IPS-18c (cell line): ENCODE results near the gene ABCA4.

Experiments used
- H3K4me3 ChIP-seq: 2 replicates; pipeline ENCODE4 v1.7.0; 2013; ENCODE audit warnings: low read depth, mild to moderate bottlenecking, low read length, moderate library complexity; ENCODE audit not compliant: insufficient read depth
- H3K9me3 ChIP-seq: one replicate; pipeline ENCODE4 v1.6.1; 2013; ENCODE audit warnings: mild to moderate bottlenecking, low read length, moderate library complexity; ENCODE audit not compliant: control insufficient read depth, insufficient read depth

Gene ABCA4

GRCh38 chr1:94096797-94097549 is 24.0 kb downstream of the ABCA4 start:
- Histone ChIP-seq H3K4me3 (no peak overlapping the region), H3K9me3 (no peaks in the 10 kb centered on the region)

GRCh38 chr1:94095744-94096469 is 25.0 kb downstream of the ABCA4 start:
- no peak overlapping the region for H3K4me3 ChIP-seq

DNA sequence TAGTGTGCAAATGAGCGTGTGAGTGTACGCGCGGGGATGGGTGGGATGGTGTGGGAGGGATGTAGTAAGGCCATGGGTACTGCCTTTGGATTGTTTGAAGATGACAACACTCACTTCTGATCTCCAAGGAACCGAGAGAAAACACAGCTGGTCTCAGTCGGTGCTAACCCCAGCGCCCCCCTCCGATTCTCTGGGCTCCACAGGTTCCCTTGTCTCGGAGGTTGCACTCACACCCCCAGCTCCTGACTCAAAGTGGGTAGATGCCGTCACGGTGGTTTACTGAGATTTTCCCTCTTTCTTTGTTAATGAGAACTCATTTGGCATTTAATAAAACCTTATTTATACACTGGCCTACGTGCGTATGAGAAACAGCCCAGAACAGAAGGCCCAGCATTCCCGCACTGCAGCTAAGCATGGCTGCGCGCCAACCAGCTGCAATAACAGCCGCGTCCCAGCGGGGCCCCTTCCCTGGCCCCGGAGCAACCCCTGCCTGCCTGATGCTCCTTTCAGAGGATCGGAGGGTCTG is 25.8 kb downstream of the ABCA4 start:
- Histone ChIP-seq H3K9me3 (no peaks in the 10 kb centered on the region), H3K4me3 (no peak overlapping the region)

More at GRCh38 chr1:94095744-94096469, 25.0 kb downstream of the ABCA4 start:
- H3K9me3 ChIP-seq: no peaks in the 10 kb centered on the region

- H3K9me3 ChIP-seq: no peaks in the 10 kb centered on the region
- no peak overlapping the region for H3K4me3 ChIP-seq
Measured at GRCh38 chr1:94094469-94095111, 26.4 kb downstream of the ABCA4 start.

DNA sequence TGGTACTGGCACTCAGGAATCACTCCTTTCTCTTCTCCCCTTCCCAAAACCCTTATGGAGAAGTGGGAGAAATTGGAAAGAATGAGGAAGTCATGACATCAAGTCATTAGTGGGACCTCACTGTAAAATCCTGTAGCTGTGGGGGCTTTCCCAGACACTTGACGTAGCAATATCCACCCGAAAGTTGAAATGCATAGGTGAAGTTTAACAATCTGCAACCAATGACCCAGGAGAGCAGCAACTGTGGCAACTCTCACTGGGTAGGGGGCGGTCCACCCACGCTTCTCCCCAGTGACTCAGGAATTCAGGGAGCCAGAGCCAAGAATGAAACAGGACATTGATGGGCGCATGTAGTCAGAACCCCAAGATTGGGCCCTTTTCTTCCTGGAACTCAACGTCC is 27.0 kb downstream of the ABCA4 start:
- Histone ChIP-seq H3K9me3 (no peaks in the 10 kb centered on the region), H3K4me3 (no peak overlapping the region)

GRCh38 chr1:94093396-94093795 is 27.6 kb downstream of the ABCA4 start:
- no peaks in the 10 kb centered on the region for H3K9me3 ChIP-seq
- H3K4me3 ChIP-seq: no peak overlapping the region

GRCh38 chr1:94092210-94092613 is 28.7 kb downstream of the ABCA4 start:
- Histone ChIP-seq H3K4me3 (no peak overlapping the region), H3K9me3 (no peaks in the 10 kb centered on the region)

DNA sequence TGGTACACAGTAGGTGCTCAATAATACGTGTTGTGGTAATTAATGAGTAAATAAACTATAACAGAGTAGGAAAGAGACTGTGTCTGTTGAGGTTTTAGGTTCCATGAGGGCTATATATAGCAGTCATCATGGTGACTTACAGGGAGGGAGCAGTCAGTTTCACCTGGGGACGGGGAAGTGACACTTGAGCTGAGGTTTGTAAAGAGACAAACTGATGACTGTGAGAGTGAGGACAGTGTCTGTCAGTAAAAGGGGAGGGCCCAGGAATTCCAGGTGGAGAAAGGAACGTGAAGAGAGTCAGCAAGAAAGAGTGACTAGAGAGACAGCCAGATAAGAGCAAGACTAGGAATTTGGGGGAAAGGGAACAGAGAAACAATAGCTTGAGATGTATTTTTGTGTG is 30.2 kb downstream of the ABCA4 start:
- Histone ChIP-seq H3K4me3 (no peak overlapping the region), H3K9me3 (no peaks in the 10 kb centered on the region)

DNA sequence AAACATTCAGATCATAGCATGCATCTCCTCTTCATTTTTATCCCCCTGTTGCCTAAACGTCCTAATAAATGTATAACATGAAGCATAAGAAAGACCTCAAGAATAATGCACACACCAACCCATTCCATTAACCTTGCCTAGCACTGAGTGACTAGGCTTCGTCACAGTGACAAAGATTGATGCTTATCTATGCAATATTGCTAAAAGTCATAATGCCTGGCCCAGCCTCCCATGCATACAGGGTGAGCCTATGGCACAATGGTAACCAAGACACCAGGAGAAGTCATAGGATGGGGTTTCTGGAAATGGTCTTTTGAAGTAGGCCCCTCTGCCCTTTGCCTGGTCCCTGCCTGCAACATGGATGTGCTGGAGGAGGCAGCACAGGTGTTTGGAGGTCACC is 33.8 kb downstream of the ABCA4 start:
- H3K9me3 ChIP-seq: no peaks in the 10 kb centered on the region
- H3K4me3 ChIP-seq: no peak overlapping the region

DNA sequence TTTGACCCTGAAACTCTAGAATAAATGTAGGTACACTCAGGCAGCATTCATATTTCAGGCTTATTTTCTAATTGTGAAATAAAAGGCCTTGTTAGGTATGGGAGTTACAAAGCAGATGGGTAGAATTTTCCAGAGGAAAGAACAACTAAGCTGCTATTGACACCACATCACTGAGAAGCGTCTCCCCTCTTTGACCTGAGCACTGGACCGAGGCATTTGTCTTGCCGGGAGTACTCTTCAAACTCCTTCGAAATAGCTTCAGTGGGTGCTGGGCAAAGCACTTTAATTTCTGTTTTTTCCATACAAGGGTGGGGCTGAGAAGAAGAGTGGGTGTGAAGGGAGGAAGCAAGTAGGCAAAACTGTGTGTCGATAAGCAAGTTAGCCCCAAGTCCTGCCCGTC is 36.4 kb downstream of the ABCA4 start:
- Histone ChIP-seq H3K4me3 (no peak overlapping the region), H3K9me3 (no peaks in the 10 kb centered on the region)

DNA sequence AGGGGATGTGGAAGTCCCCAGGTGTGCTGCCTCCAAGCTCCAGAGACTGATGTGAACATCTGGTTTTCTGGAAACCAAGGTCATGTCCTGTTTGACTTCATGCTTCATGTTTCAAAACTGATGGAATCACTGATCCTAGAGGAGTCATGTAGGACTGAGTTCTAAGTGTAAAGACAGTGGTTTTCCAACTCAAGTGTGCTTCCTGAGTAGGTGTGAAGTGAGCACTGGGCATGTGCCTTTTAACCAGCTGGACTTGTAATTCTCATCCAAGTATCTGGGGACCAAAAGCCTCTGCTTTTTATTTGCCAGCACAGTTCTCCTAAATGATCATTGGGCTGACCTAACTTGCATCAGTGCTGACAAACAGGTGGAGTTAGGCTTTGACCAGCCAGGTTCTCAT is 36.9 kb downstream of the ABCA4 start:
- H3K4me3 ChIP-seq: no peak overlapping the region
- no peaks in the 10 kb centered on the region for H3K9me3 ChIP-seq

DNA sequence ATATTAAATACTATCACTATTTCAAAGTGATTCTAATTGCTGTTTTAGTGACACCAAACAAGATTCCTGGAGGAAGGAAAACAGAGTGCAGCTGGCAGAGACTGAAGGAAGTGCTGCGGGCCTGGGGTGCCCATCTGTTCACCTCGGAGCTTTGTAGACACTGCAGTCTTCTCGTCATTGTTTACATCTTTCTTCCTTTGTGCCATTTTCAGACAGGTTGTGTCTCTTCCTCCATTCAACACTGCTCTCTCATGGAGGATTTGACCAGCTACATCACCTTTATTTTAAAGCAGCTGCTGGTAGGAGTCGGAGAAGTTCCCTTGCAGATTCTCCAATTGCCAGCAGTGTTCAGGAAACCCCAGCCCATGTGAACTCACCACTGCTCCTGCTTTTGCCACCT is 37.3 kb downstream of the ABCA4 start:
- H3K4me3 ChIP-seq: no peak overlapping the region
- H3K9me3 ChIP-seq: no peaks in the 10 kb centered on the region

- H3K4me3 ChIP-seq: no peak overlapping the region
- H3K9me3 ChIP-seq: no peaks in the 10 kb centered on the region
Measured at GRCh38 chr1:94081566-94082344, 39.2 kb downstream of the ABCA4 start.

- Histone ChIP-seq H3K4me3 (no peak overlapping the region), H3K9me3 (no peaks in the 10 kb centered on the region)
Measured at GRCh38 chr1:94079989-94080388, 41.0 kb downstream of the ABCA4 start.

GRCh38 chr1:94079080-94079940 is 41.6 kb downstream of the ABCA4 start:
- Histone ChIP-seq H3K4me3 (no peak overlapping the region), H3K9me3 (no peaks in the 10 kb centered on the region)

- Histone ChIP-seq H3K4me3 (no peak overlapping the region), H3K9me3 (no peaks in the 10 kb centered on the region)
Measured at GRCh38 chr1:94072840-94073522, 48.0 kb downstream of the ABCA4 start.
